Activated T-helper 2 cell treated with anti-CD3 and anti-CD28 coated beads, Interferon-gamma antibody, Interleukin-2, Interleukin-4, amounts not matched to agents 10 μg/mL and 5 μg/mL and 100 μg/mL, durations not matched to agents 14 hours and 24 hours and 36 hours (primary cell): Measurements from ENCODE around the gene PNPLA1. TPM values are rescaled to one million over a fixed set of nuclear protein-coding genes. Genes with fewer than 3 reads are reported as not detected.

Experiments used
- DNase-seq: peaks from one replicate; pipeline ENCODE4 v3.0.0; 2021; ENCODE audit warnings: low spot score
- H3K27ac Mint-ChIP-seq: one replicate; pipeline ENCODE4 v1.8.0; 2021; ENCODE audit warnings: mixed read lengths
- H3K27me3 Mint-ChIP-seq: one replicate; pipeline ENCODE4 v1.8.0; 2021; ENCODE audit warnings: low read depth, mixed read lengths
- H3K36me3 Mint-ChIP-seq: one replicate; pipeline ENCODE4 v1.8.0; 2021; ENCODE audit warnings: low read depth, mixed read lengths
- H3K4me1 Mint-ChIP-seq: one replicate; pipeline ENCODE4 v1.8.0; 2021; ENCODE audit warnings: low read depth, mixed read lengths
- H3K4me3 Mint-ChIP-seq: one replicate; pipeline ENCODE4 v1.8.0; 2021; ENCODE audit warnings: low read depth, mild to moderate bottlenecking, moderate library complexity, mixed read lengths
- H3K9me3 Mint-ChIP-seq: one replicate; pipeline ENCODE4 v1.8.0; 2021; ENCODE audit warnings: mixed read lengths
- intact Hi-C: fragments of 100-400 bp; cut with micrococcal nuclease; formaldehyde crosslinking; loops from one replicate; pipeline ENCODE4 v1.15.1; 2023
- total RNA-seq: library from RNA; stranded (reverse); gene quantifications from 2 replicates; pipeline ENCODE4 v1.2.3, GENCODE V29; 2022

The PNPLA1 gene
- total RNA-seq, 1 donor from 2014 or later = not detected

DNA sequence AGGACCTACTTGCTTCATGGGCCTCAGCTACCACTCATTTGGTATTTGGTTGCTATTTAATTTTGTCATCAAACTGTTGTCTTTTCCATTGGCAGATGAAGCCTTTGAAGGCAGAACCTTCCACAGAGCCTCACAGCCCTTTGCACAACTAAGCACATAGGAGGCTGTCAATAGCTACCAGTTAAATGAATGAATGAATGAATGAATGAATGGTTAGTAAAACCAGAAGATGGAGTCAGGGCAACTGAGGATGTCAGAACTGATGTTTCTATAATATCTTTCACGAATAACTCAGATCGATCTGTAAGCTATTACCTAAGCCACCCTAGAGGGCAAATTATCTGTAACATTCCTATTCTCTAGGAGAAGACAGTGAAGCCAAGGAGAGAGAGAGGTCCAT is 47.8 kb downstream of the PNPLA1 start:
- Mint-ChIP-seq H3K9me3 (no peaks in the 10 kb centered on the region), H3K36me3 (no peaks in the 10 kb centered on the region), H3K4me1 (no peaks in the 10 kb centered on the region), H3K27ac (no peak overlapping the region), H3K4me3 (no peak overlapping the region), H3K27me3 (peaks cover 15% of the 10 kb centered on the region)
- intact Hi-C loops = no loop called here
- no peak for DNase-seq

DNA sequence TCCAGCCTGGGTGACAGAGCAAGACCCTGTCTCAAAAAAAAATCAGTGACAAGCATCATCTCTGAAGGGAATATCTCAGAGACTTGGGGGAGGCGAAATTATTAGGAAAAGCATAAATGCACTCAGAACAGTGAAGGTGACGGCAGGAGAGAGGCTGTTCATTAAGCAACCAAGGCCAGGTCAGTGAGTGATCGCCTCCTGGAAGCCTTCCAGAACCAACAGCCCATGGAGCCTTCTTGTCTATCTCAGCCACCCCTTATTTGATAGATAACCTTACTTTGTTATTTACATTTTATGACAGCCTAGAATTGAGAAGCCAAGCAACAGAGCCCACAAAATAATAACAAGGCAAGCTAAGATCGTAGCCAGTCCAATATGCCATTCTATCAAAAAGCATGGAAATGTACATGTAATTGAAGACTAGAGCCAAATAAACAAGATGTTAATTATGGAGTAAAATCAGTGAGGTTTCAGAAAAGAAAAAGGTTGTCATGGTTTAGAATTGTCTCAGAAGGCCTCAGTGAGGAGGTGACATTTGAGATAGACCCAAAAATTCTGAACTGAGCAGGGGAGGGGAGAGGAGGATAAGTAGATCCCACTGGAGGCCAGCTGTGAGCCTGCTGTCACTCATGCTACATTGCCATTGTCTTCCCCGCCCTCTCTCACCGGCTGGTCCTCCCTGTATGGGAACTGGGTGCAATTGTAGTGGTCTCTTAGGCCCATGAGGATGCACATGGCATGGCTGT is 49.0 kb downstream of the PNPLA1 start:
- peaks cover 15% of the 10 kb centered on the region for H3K27me3 Mint-ChIP-seq
- no peaks in the 10 kb centered on the region for H3K36me3 Mint-ChIP-seq
- no peaks in the 10 kb centered on the region for H3K4me1 Mint-ChIP-seq
- H3K27ac Mint-ChIP-seq = no peak overlapping the region
- intact Hi-C loops = no loop called here
- no peak for DNase-seq
- no peaks in the 10 kb centered on the region for H3K9me3 Mint-ChIP-seq
- no peak overlapping the region for H3K4me3 Mint-ChIP-seq

DNA sequence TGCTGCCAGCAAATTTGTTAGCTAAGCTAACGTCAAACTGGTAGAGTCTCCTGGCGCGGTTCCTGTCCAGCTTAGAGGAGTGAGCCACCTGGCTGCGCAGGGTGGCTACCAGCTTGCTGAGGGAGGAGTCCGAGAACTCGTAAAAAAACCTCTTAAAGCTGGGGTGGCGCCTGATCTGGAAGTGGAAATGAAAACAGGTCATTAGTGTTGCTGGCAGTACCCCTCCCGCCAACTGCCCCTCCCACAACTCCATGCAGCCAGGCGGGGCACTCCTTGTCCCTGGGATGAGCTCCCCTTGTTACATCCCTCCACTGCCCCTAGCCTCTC is 49.5 kb downstream of the PNPLA1 start:
- H3K4me1 Mint-ChIP-seq = no peaks in the 10 kb centered on the region
- no peak overlapping the region for H3K4me3 Mint-ChIP-seq
- intact Hi-C loops = no loop called here
- no peaks in the 10 kb centered on the region for H3K36me3 Mint-ChIP-seq
- no peaks in the 10 kb centered on the region for H3K9me3 Mint-ChIP-seq
- no peak overlapping the region for H3K27ac Mint-ChIP-seq
- no peak for DNase-seq
- peaks cover 15% of the 10 kb centered on the region for H3K27me3 Mint-ChIP-seq

DNA sequence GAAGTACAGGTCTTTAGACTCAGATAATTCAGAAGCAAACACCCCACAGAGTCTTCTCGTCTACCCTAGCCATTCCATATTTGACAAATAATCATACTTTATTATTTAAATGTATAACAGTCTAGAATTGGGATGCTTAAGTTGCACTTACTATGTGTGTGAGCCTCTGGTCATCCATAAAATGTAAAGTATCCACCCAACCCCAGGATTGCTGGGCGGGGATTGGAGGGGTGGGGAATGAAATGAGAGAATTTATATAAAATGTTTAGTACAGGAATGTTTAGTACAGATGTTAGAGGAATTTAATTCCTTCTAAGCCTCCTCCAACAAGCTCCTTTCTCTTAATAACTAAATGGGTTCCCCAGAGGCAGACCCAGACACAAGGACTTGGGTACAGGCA is 50.0 kb downstream of the PNPLA1 start:
- intact Hi-C loops = no loop called here
- Mint-ChIP-seq H3K36me3 (no peaks in the 10 kb centered on the region), H3K27me3 (peaks cover 15% of the 10 kb centered on the region), H3K27ac (no peak overlapping the region), H3K4me3 (no peak overlapping the region), H3K9me3 (no peaks in the 10 kb centered on the region), H3K4me1 (no peaks in the 10 kb centered on the region)
- DNase-seq = no peak

DNA sequence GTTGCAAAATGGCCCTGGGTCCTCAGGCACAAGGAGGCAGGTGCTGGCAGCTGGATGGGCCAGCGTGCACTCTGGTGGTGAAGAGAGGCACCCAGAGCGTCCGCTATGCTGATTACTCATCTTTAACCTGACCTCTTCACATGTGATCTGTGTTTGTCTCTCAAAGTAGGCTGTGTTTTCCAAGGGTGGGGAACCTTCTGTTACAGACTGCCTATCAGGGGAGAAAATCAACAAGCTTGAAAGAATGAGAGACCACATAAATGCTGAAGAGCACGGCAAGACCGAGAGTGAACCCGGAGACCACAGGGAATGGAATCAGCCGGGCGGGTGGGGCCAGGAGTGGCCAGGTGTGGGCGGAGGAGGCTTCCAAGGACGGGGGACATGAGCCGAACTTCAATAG is 50.6 kb downstream of the PNPLA1 start:
- H3K4me3 Mint-ChIP-seq = no peak overlapping the region
- H3K27me3 Mint-ChIP-seq = peaks cover 15% of the 10 kb centered on the region
- H3K27ac Mint-ChIP-seq = no peak overlapping the region
- no peaks in the 10 kb centered on the region for H3K36me3 Mint-ChIP-seq
- no peaks in the 10 kb centered on the region for H3K9me3 Mint-ChIP-seq
- no peak for DNase-seq
- intact Hi-C loops = no loop called here
- no peaks in the 10 kb centered on the region for H3K4me1 Mint-ChIP-seq

DNA sequence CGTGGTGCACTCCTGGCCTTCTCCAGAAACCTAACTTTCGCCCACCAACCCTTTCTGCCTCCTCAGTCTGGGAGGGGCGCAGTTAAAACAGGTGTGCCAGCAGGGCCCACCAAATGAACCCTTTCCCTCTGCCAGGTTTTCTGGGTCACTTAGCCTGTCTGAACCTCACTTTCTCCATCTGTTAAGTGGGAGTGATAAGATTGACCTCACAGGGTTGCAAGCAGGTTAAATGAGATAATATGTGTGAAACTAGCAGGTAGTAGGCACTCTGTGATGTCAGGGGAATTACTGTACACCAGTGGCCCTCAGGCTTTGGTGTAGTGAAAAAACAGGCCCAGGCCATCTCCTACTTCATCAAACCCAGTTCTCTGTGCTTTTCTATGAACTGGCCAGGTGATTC is 52.7 kb downstream of the PNPLA1 start:
- Mint-ChIP-seq H3K4me1 (no peaks in the 10 kb centered on the region), H3K36me3 (no peaks in the 10 kb centered on the region)

DNA sequence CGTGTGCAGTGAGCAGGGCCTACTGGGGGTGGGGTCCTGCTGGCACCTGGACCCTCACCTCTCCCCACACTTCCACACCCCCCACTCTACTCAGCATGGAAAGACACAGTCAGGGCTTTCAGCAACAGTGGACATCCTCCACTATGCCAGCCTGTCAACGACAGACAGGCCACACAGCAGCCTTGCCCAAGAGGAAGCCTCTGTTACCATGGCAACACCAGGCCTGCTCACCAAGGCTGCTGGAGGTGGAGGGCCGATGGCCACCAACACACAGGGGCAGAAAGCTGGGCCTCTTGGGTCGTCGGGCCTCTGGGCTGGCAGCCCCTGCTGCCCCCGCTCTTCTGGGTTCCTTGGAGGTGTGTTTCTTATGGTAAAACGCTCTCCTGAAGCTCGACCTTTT is 53.2 kb downstream of the PNPLA1 start:
- Mint-ChIP-seq H3K4me1 (no peaks in the 10 kb centered on the region), H3K27ac (no peak overlapping the region), H3K9me3 (no peaks in the 10 kb centered on the region), H3K27me3 (peaks cover 17% of the 10 kb centered on the region), H3K36me3 (no peaks in the 10 kb centered on the region), H3K4me3 (no peak overlapping the region)
- no peak for DNase-seq
- intact Hi-C loops = no loop called here

More for the DNA sequence above, 52.7 kb downstream of the PNPLA1 start:
- H3K27ac Mint-ChIP-seq = no peak overlapping the region
- peaks cover 16% of the 10 kb centered on the region for H3K27me3 Mint-ChIP-seq
- no peak for DNase-seq
- intact Hi-C loops = no loop called here
- H3K9me3 Mint-ChIP-seq = no peaks in the 10 kb centered on the region
- no peak overlapping the region for H3K4me3 Mint-ChIP-seq

DNA sequence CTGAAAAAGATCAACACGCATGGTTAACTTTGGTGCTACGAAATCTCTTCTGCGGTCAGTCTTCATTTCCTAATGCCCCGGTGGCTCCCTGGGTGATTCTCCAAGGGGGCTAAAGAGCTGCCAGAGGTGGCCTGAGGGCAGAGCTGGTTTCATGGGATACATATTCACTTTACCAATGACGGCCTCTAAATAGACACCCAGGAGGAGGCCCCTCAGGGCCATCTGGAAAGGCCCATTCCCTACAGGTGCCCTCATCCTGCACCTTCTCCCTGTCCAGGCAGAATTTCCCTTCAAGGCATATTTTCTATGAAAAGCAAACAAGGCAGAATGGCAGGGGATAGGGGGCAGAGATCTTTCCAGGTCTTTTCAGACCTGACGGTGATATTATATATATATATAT is 54.3 kb downstream of the PNPLA1 start:
- Mint-ChIP-seq H3K4me1 (no peaks in the 10 kb centered on the region), H3K27ac (no peak overlapping the region), H3K27me3 (peaks cover 20% of the 10 kb centered on the region), H3K4me3 (no peak overlapping the region), H3K9me3 (no peaks in the 10 kb centered on the region), H3K36me3 (no peaks in the 10 kb centered on the region)
- DNase-seq = no peak
- intact Hi-C loops = no loop called here

DNA sequence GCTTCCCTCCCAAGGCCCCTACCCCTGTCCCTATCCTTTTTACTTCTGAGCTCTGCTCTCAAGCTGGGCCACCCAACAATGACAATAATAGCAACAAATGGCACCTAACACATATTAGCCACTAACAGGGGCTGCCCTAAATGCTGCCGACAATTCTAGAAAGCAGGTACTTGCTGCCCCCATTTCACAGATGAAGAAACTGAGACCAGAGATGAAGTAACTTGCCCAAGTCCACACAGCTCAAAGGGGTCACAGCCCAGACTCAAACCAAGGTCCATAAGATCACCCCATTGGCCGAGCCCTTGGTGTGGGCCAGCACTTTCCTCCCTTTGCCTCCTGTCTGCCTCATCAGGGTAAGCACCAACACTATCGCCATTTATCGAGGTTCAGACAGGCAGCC is 54.9 kb downstream of the PNPLA1 start:
- Mint-ChIP-seq H3K36me3 (no peaks in the 10 kb centered on the region), H3K27ac (no peak overlapping the region), H3K9me3 (no peaks in the 10 kb centered on the region), H3K4me3 (no peak overlapping the region), H3K27me3 (peaks cover 19% of the 10 kb centered on the region), H3K4me1 (no peaks in the 10 kb centered on the region)
- DNase-seq = no peak
- intact Hi-C loops = no loop called here

DNA sequence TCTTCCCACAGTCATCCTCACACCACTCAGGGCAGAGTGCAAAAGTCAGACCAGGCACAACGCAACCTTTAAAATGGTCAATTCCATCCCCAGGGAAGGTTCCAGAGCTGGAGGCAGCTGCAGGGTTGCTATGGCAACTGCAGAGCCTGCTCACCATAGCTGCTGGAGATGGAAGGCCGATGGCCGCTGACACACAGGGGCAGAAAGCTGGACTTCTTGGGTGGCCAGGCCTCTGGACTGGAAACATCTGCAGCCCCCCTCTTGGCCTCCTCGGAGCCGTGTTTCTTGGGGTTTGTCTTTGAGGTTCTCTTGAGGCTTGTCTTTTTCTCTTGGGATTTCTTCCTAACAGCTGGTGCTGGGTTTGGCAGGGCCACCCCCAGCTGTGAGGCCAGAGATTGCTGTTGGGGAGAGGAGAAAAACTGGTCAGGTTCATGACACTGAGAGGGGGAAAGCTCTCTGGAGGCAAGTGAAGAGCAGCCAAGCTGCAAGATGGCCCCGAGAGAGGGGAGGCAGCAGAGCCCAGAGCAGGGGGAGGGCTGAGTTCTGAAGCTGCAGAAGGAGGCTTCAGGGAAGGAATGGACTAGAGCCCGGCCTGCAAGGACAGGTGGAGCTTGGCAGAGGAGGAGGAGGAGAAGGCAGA is 56.6 kb downstream of the PNPLA1 start:
- H3K4me3 Mint-ChIP-seq = no peak overlapping the region
- H3K9me3 Mint-ChIP-seq = no peaks in the 10 kb centered on the region
- H3K27me3 Mint-ChIP-seq = peaks cover 19% of the 10 kb centered on the region
- DNase-seq = no peak
- no peak overlapping the region for H3K27ac Mint-ChIP-seq
- no peaks in the 10 kb centered on the region for H3K36me3 Mint-ChIP-seq
- H3K4me1 Mint-ChIP-seq = no peaks in the 10 kb centered on the region
- intact Hi-C loops = no loop called here

DNA sequence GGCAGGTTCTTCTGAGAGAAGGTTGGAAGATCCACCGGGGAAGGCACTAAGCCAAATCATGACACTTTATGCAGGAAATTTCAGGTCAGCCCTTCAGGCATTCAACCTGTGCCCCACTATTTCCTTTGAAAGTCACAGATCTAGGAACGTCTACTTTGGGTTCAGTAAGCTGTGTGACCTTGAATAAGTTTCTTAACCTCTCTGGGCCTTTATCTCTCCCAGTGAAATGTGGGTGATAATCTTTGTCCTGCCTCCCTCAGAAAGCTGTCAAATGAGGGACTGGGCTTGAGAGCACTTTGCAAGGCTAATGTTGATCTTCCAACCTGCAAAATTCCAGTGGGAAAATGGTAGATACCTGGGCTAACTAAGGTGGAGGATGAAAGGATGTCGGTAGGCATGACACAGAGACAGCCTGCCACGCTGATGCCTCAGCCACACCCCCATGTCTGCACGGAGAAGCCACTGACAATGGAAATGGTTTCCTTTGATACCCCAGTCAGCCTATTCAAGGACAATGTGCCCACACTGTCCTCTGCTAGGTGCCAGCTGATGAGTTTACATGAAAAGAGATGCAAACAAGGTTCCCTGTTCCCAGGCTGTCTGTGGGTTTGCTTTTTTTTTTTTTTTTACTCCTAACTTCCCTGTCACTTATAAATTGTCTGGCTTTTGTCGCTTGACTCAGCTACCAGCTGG is 57.5 kb downstream of the PNPLA1 start:
- Mint-ChIP-seq H3K9me3 (no peaks in the 10 kb centered on the region), H3K4me3 (no peak overlapping the region), H3K27ac (no peak overlapping the region), H3K36me3 (no peaks in the 10 kb centered on the region), H3K4me1 (no peaks in the 10 kb centered on the region), H3K27me3 (peaks cover 26% of the 10 kb centered on the region)
- intact Hi-C loops = no loop called here
- no peak for DNase-seq

DNA sequence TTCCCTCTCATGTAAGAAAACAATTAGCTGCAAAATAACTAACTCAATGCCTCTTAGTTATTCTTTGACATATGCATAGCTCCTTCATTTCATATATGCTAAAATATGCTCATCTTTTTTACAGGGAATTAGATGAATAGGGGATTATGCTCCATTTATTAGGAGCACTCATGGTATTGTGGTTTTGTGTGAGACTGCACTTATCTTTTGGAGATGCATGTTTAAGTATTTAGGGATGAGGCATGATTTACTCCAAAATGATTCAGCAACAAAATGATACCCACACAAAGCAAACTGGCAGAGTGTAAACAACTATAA is 58.0 kb downstream of the PNPLA1 start:
- H3K27ac Mint-ChIP-seq = no peak overlapping the region
- no peaks in the 10 kb centered on the region for H3K4me1 Mint-ChIP-seq
- intact Hi-C loops = no loop called here
- no peak for DNase-seq
- H3K36me3 Mint-ChIP-seq = no peaks in the 10 kb centered on the region
- H3K27me3 Mint-ChIP-seq = peaks cover 29% of the 10 kb centered on the region
- no peak overlapping the region for H3K4me3 Mint-ChIP-seq
- no peaks in the 10 kb centered on the region for H3K9me3 Mint-ChIP-seq

DNA sequence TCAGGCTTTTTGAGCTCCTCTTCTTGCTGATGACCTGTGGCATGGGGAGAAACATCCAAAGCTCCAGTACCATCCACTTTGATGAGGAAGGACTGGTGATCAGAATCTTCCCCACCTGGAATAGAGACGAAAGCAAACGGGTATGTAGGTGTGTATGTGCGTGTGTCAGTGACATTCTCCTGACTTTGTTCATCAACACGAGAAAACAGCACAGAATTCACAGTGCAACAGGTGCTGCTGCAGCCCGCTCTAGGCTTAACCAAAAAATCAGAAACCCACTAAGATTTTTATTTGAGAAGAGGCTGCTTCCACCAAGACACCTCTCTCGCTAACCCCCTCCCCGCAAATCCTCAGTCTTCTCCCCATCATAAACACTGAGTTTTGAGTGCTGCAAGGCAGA is 58.7 kb downstream of the PNPLA1 start:
- H3K9me3 Mint-ChIP-seq = no peaks in the 10 kb centered on the region
- peaks cover 35% of the 10 kb centered on the region for H3K27me3 Mint-ChIP-seq
- no peaks in the 10 kb centered on the region for H3K36me3 Mint-ChIP-seq
- intact Hi-C loops = no loop called here
- H3K4me1 Mint-ChIP-seq = no peaks in the 10 kb centered on the region
- no peak overlapping the region for H3K4me3 Mint-ChIP-seq
- DNase-seq = no peak
- H3K27ac Mint-ChIP-seq = no peak overlapping the region
